GM18499 (cell line): ENCODE measurements around the gene CAMSAP1.

Source experiments
- ATAC-seq: cut with Tn5 transposase; IDR thresholded peaks from one replicate; pipeline ENCODE4 v1.9.1; 2021; ENCODE audit warnings: moderate number of reproducible peaks; ENCODE audit not compliant: insufficient read depth, unreplicated experiment

CAMSAP1 gene

GRCh38 chr9:135785013-135785575 lies 122.3 kb downstream of the CAMSAP1 start:
- no peak for ATAC-seq

- ATAC-seq: no peak
Observed at GRCh38 chr9:135783540-135784245, 123.7 kb downstream of the CAMSAP1 start.

- no peak for ATAC-seq
Observed at GRCh38 chr9:135782946-135783345, 124.4 kb downstream of the CAMSAP1 start.

- no peak for ATAC-seq
Observed at GRCh38 chr9:135780626-135781025, 126.7 kb downstream of the CAMSAP1 start.

- ATAC-seq: no peak
Observed at GRCh38 chr9:135780086-135780485, 127.3 kb downstream of the CAMSAP1 start.

GRCh38 chr9:135779571-135779970 lies 127.8 kb downstream of the CAMSAP1 start:
- ATAC-seq: no peak

GRCh38 chr9:135778421-135778820 lies 128.9 kb downstream of the CAMSAP1 start:
- no peak for ATAC-seq

GRCh38 chr9:135777623-135778177 lies 129.6 kb downstream of the CAMSAP1 start:
- no peak for ATAC-seq

GRCh38 chr9:135776893-135777622 lies 130.3 kb downstream of the CAMSAP1 start:
- no peak for ATAC-seq

GRCh38 chr9:135775911-135776310 lies 131.4 kb downstream of the CAMSAP1 start:
- no peak for ATAC-seq

GRCh38 chr9:135774794-135775525 lies 132.4 kb downstream of the CAMSAP1 start:
- no peak for ATAC-seq

- ATAC-seq: no peak
Observed at GRCh38 chr9:135774239-135774747, 133.1 kb downstream of the CAMSAP1 start.

GRCh38 chr9:135773530-135774238 lies 133.7 kb downstream of the CAMSAP1 start:
- ATAC-seq: no peak

- no peak for ATAC-seq
Observed at GRCh38 chr9:135772702-135773493, 134.4 kb downstream of the CAMSAP1 start.

- ATAC-seq: no peak
Observed at GRCh38 chr9:135772056-135772646, 135.2 kb downstream of the CAMSAP1 start.

- no peak for ATAC-seq
Observed at GRCh38 chr9:135771401-135772051, 135.8 kb downstream of the CAMSAP1 start.

- ATAC-seq: no peak
Observed at GRCh38 chr9:135770771-135771170, 136.6 kb downstream of the CAMSAP1 start.

- no peak for ATAC-seq
Observed at GRCh38 chr9:135770203-135770535, 137.2 kb downstream of the CAMSAP1 start.
